WTC11 (cell line): ENCODE data around the gene LRFN2.

Experiments used
- CTCF ChIP-seq: fragments of 200-600 bp; IDR thresholded peaks from 2 replicates; pipeline ENCODE4 v1.8.0; 2022; ENCODE audit warnings: antibody characterized with exemption
- TF ChIP-seq, protein P1 (sequence below): sonication (generic); formaldehyde crosslinking; IDR thresholded peaks from 2 replicates; pipeline ENCODE4 v1.8.0; 2022; ENCODE audit warnings: mild to moderate bottlenecking, missing genetic modification reagents

GRCh38 chr6:40597301-40597700 is 10.1 kb upstream of the LRFN2 start:
- TF ChIP-seq, protein P1, sequence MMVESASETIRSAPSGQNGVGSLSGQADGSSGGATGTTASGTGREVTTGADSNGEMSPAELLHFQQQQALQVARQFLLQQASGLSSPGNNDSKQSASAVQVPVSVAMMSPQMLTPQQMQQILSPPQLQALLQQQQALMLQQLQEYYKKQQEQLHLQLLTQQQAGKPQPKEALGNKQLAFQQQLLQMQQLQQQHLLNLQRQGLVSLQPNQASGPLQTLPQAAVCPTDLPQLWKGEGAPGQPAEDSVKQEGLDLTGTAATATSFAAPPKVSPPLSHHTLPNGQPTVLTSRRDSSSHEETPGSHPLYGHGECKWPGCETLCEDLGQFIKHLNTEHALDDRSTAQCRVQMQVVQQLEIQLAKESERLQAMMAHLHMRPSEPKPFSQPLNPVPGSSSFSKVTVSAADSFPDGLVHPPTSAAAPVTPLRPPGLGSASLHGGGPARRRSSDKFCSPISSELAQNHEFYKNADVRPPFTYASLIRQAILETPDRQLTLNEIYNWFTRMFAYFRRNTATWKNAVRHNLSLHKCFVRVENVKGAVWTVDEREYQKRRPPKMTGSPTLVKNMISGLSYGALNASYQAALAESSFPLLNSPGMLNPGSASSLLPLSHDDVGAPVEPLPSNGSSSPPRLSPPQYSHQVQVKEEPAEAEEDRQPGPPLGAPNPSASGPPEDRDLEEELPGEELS (CRISPR knock-in tag): no peak
- TF ChIP-seq CTCF: no peak
